Common myeloid progenitor, CD34-positive (primary cell): ENCODE results near the gene MROH2A.

Experiments
- CTCF ChIA-PET: fragments of 350-600 bp; sonication (Branson Sonifier 250); formaldehyde crosslinking; loops from one replicate; lab custom pipeline; 2021; ENCODE audit warnings: antibody characterized with exemption; lab: Charles Lee
- POLR2A ChIA-PET: fragments of 350-600 bp; sonication (Branson Sonifier 250); formaldehyde crosslinking; loops from one replicate; lab custom pipeline; 2021; ENCODE audit warnings: antibody characterized with exemption; lab: Charles Lee
- DNase-seq, 3 donors: peaks; one replicate each; pipeline versions ENCODE4 v3.0.0 to v3.0.0-alpha.2; 2013
- H3K27ac ChIP-seq, 2 experiments: 1 replicate in 1 of 2; 2 replicates in 1 of 2; pipeline ENCODE4 v1.7.0; 2013; ENCODE audit warnings: inconsistent platforms in 2 of 2, low read length in 2 of 2, mild to moderate bottlenecking in 2 of 2, low read depth in 1 of 2, moderate library complexity in 1 of 2; ENCODE audit not compliant: severe bottlenecking in 2 of 2, insufficient read depth in 1 of 2, poor library complexity in 1 of 2
- H3K27me3 ChIP-seq, 5 experiments: replicated peaks in 2 of 5; 1 replicate in 3 of 5; 2 replicates in 2 of 5; pipeline versions ENCODE4 v1.6.1 to v1.7.0; 2013; ENCODE audit warnings: low read length in 4 of 5, mild to moderate bottlenecking in 2 of 5, moderate library complexity in 2 of 5, inconsistent platforms in 1 of 5; ENCODE audit not compliant: insufficient read depth in 5 of 5, control insufficient read depth in 4 of 5
- H3K36me3 ChIP-seq, 4 experiments: 1 replicate in 2 of 4; 2 replicates in 2 of 4; pipeline versions ENCODE4 v1.6.1 to v1.7.0; 2013; ENCODE audit warnings: low read length in 3 of 4, control low read depth in 1 of 4, mild to moderate bottlenecking in 1 of 4; ENCODE audit not compliant: control insufficient read depth in 4 of 4, insufficient read depth in 4 of 4
- H3K4me1 ChIP-seq, 4 experiments: 1 replicate in 3 of 4; 2 replicates in 1 of 4; pipeline versions ENCODE4 v1.6.1 to v1.7.1; 2013; ENCODE audit warnings: low read length in 3 of 4, mild to moderate bottlenecking in 3 of 4, control low read depth in 1 of 4, inconsistent platforms in 1 of 4, moderate library complexity in 1 of 4; ENCODE audit not compliant: control insufficient read depth in 4 of 4, insufficient read depth in 4 of 4; ENCODE audit errors: control extremely low read depth in 1 of 4
- H3K4me3 ChIP-seq, 7 experiments: 1 replicate in 4 of 7; 2 replicates in 3 of 7; pipeline versions ENCODE4 v1.5.1 to v1.7.0; 2013; ENCODE audit warnings: mild to moderate bottlenecking in 7 of 7, low read length in 6 of 7, moderate library complexity in 6 of 7, inconsistent platforms in 2 of 7, low read depth in 2 of 7, control low read depth in 1 of 7; ENCODE audit not compliant: insufficient read depth in 4 of 7, control insufficient read depth in 1 of 7; ENCODE audit errors: extremely low read depth in 1 of 7
- H3K9me3 ChIP-seq, 5 experiments: 1 replicate in 4 of 5; 2 replicates in 1 of 5; pipeline versions ENCODE4 v1.6.1 to v1.7.1; 2013; ENCODE audit warnings: low read length in 4 of 5, mild to moderate bottlenecking in 2 of 5, inconsistent platforms in 1 of 5, low read depth in 1 of 5, moderate library complexity in 1 of 5; ENCODE audit not compliant: control insufficient read depth in 4 of 5, insufficient read depth in 2 of 5; ENCODE audit errors: control extremely low read depth in 1 of 5
- WGBS: methylation state at CpG from one replicate; pipeline ENCODE4 v1.1.5; 2013; ENCODE audit not compliant: insufficient coverage; 5-methylcytosine and 5-hydroxymethylcytosine counted together

MROH2A gene

DNA sequence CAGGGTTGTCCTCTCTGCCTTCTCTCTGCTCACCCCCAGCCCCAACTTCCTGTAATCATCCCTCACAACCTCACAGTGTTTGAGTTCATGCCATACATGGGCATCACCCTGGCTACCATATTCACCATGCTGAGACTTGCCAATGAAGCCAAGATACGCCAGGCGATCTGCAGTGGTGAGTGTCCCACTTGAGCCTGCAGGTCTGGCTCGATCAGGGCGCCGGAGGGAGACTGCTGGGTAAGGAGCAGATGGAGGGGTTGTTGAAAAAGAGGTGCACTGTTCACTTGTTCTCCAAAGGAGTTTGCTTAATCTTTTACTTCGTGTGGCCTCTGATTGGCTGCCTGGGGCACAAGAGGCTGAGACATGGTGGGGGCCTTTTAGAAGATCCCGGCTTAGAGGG is 14.6 kb downstream of the MROH2A start:
- POLR2A ChIA-PET: no interaction called here
- H3K4me1 ChIP-seq: no peaks in the 10 kb centered on the region
- WGBS: 98% methylated on average over 7 of the region's 7 CpGs
- H3K36me3 ChIP-seq: no peaks in the 10 kb centered on the region
- H3K4me3 ChIP-seq: no peak overlapping the region
- no peak for DNase-seq
- CTCF ChIA-PET: no interaction called here
- H3K27me3 ChIP-seq: peaks cover 0 to 4% (median 0%) of the 10 kb centered on the region in 5 experiments
- H3K9me3 ChIP-seq: no peaks in the 10 kb centered on the region
- no peak overlapping the region for H3K27ac ChIP-seq

DNA sequence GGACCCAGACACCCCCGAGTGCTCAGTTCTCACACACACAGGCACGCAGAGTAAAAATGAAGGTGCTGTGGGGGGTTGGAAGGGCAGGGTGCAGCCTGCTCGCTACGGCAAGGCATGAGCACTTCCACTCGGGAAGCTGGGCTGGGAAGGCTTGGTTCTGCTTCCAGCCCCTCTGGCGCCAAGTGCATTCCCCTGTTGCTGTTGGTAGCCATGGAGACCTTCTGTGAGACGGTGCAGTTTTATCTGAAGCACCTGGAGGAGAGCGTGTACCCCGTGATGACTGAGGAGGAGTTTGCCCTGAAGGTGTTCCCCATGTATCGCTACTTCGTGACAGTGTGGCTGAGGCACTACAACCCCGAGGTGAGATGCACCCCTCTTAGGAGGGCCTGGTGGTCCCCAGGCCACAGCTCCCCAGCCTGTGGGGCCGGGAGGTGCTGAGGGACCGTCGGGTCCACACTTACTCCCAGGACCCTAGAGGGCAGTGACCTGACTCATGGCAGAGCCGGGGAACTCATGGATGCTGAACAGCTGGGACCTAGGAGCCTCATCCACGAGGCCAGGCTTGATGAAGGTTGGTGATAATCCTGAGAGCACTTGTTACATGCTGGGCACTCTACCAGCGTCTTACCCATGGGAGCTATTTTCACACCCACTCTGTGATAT is 15.5 kb downstream of the MROH2A start:
- ChIA-PET CTCF (no interaction called here), POLR2A (no interaction called here)
- Histone ChIP-seq H3K27ac (no peak overlapping the region), H3K9me3 (no peaks in the 10 kb centered on the region), H3K4me1 (no peaks in the 10 kb centered on the region), H3K27me3 (peaks cover 0 to 4% (median 0%) of the 10 kb centered on the region in 5 experiments), H3K36me3 (no peaks in the 10 kb centered on the region), H3K4me3 (no peak overlapping the region)
- WGBS: 86% methylated on average over 16 of the region's 18 CpGs
- no peak for DNase-seq

DNA sequence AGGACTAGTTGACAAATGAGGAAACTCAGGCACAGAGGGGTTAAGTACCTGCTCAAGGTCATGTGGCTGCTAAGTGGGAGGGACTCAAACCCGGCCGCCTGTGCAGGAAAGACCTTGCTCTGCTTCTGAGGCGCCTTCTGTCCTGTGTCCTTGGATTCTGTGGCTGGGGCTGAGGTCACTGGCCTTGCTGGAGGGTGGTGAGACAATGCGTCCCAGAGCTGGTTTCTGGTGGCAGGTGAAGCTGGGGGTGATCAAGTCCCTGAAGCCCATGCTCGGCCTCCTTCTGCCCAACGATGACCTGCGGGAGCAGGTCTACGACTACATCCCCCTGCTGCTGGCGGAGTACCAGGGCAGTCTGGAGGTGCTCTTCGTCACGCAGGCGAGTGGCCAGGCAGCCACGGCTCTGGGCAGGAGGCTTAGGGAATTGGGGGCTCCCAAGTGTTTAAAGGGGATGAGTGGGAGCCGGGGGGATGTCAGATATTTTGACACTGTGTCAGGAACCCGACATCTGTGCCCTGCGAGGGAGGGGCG is 16.1 kb downstream of the MROH2A start:
- no peak overlapping the region for H3K27ac ChIP-seq
- WGBS: 87% methylated on average over 16 of the region's 17 CpGs
- H3K9me3 ChIP-seq: no peaks in the 10 kb centered on the region
- DNase-seq: no peak
- H3K4me3 ChIP-seq: no peak overlapping the region
- POLR2A ChIA-PET: no interaction called here
- H3K27me3 ChIP-seq: peaks cover 0 to 4% (median 0%) of the 10 kb centered on the region in 5 experiments
- no peaks in the 10 kb centered on the region for H3K4me1 ChIP-seq
- CTCF ChIA-PET: no interaction called here
- H3K36me3 ChIP-seq: no peaks in the 10 kb centered on the region

DNA sequence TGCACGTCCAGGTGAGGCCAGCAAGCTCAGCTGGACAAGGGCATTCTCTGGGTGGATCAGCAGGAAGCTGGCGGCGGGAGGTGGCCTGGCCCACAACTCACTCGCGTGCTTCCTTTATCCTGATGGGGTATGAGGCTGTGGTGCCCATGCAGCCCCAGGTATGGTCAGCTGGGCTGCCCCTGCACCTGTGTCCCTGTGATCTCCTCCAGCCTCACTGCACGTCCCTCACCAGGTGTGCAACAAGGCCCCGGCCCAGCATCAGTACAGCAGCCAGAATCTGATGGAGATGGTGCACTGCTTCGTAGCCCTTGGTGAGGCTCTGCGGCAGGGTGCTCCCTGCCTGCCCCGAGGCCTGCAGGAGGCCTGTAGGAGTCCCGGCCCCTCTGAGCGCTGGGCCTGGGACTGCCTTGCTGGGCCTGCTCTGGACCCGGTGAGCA is 17.6 kb downstream of the MROH2A start:
- Histone ChIP-seq H3K9me3 (no peaks in the 10 kb centered on the region), H3K4me1 (no peaks in the 10 kb centered on the region), H3K27me3 (peaks cover 0 to 4% (median 0%) of the 10 kb centered on the region in 5 experiments), H3K4me3 (no peak overlapping the region), H3K36me3 (no peaks in the 10 kb centered on the region), H3K27ac (no peak overlapping the region)
- 97% methylated on average over 13 of the region's 13 CpGs for WGBS
- no peak for DNase-seq
- CTCF ChIA-PET: no interaction called here
- POLR2A ChIA-PET: no interaction called here

DNA sequence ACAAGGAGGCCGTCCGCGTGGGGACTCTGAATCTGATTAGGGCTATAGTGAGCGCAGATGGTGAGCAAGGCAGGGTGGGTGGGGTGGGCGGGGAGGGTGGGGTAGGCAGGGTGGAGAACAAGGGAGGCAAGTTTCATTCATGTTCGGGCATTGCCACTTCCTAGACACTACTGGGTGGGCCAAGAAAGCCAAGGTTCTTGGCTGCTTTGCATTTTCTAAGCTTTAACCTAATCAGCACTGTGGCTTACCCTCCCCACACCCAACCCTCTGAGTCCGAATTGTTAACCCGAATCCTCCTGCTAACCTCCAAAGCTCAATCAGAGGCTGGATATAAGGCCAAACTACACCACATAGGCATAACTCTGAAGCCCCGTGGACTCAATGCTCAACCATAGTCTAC is 18.1 kb downstream of the MROH2A start:
- WGBS: 97% methylated on average over 6 of the region's 9 CpGs
- ChIA-PET POLR2A (no interaction called here), CTCF (no interaction called here)

DNA sequence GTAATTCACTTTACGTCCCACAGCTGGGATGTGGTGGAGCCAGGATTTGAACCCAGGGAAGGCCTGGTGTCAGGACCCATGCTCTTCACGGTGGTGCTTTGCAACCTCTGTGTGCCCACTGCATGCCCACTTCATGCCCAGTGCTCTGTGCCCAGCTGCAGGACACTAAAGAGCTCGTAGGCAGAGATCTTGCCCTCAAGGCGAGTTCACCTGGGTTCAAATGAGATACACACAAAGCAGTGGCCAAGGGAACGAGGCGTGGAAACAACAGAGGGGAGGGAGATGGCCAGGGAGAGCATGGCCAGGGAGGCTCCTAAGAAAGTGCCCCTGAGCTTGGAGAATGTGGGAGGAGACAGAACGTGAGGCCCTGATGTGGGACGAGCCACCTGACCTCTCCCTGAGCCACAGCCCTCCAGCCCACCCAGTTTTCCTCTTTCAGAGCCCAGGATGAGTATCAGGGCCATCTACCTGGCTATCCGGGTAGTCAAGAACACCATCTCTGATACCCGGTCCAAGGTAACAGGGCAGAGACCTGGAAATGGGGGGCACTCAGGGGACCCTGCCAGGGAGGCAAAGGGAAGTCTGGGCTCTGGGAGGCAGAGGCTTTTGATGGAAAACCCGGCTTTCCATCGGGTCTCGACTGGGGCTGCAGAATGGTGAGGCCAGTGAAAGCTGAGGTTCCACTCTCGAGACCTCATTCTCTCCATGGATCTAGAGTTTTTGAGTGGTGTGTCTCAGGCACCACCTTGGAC is 20.4 kb downstream of the MROH2A start:
- POLR2A ChIA-PET: no interaction called here
- 90% methylated on average over 12 of the region's 14 CpGs for WGBS
- Histone ChIP-seq H3K4me3 (no peak overlapping the region), H3K36me3 (no peaks in the 10 kb centered on the region), H3K27me3 (peaks cover 0 to 2% (median 0%) of the 10 kb centered on the region in 5 experiments), H3K9me3 (no peaks in the 10 kb centered on the region), H3K4me1 (no peaks in the 10 kb centered on the region), H3K27ac (no peak overlapping the region)
- DNase-seq: no peak
- CTCF ChIA-PET: no interaction called here

More for the DNA sequence above, 18.1 kb downstream of the MROH2A start:
- H3K4me1 ChIP-seq: no peaks in the 10 kb centered on the region
- no peak overlapping the region for H3K4me3 ChIP-seq
- DNase-seq: no peak
- no peaks in the 10 kb centered on the region for H3K9me3 ChIP-seq
- peaks cover 0 to 4% (median 0%) of the 10 kb centered on the region in 5 experiments for H3K27me3 ChIP-seq
- H3K36me3 ChIP-seq: no peaks in the 10 kb centered on the region
- no peak overlapping the region for H3K27ac ChIP-seq

DNA sequence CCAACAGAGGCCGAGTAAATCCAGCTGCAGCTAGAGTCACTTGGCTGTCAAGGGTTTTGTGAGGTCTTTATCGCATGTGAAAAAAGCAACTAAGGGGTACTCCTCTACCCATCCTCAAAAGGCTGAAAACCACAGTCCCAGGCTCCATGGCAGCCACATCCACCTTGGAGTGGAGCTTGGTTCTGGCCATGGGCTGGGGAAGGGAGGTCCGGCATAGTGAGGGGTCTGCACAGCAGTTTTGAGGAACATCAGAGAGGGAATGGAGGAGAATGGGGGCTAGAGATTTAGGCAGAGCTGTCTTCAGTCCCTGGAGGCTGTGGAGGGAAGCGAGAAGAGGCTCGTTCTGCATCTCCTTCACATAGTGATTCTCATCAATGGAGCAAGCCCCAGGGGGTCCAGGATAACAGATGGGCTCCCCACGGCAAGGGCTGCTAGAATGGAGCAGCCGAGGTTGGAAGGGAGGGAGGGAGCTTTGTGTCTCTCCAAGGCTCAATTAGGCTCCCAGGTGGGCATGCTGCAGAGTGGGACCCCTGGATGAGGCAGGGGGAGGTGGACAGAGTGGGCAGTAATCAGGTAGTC is 21.0 kb downstream of the MROH2A start:
- no peak for DNase-seq
- WGBS: no CpG with 5 or more reads among the region's 7 CpGs

More for the DNA sequence above, 21.0 kb downstream of the MROH2A start:
- no peaks in the 10 kb centered on the region for H3K9me3 ChIP-seq
- H3K36me3 ChIP-seq: no peaks in the 10 kb centered on the region
- ChIA-PET CTCF (no interaction called here), POLR2A (no interaction called here)
- peaks cover 0 to 2% (median 0%) of the 10 kb centered on the region in 5 experiments for H3K27me3 ChIP-seq
- no peak overlapping the region for H3K4me3 ChIP-seq
- H3K4me1 ChIP-seq: no peaks in the 10 kb centered on the region
- no peak overlapping the region for H3K27ac ChIP-seq
